Suprapubic skin (tissue), 4 donors: ENCODE measurements around the gene FBXW2. TPM values are rescaled to one million over a fixed set of nuclear protein-coding genes. Genes with fewer than 3 reads are reported as not detected.

Experiments used
- DNase-seq, 2 donors: peaks; one replicate each; pipeline ENCODE4 v3.0.0-alpha.2; 2019; ENCODE audit warnings: low spot score in 2 of 2
- H3K27ac ChIP-seq: fragments of 200-600 bp; sonication (generic); one replicate; pipeline ENCODE4 v1.5.1; 2019
- H3K27me3 ChIP-seq: fragments of 200-600 bp; sonication (generic); one replicate; pipeline ENCODE4 v1.5.1; 2019
- H3K36me3 ChIP-seq: fragments of 200-600 bp; sonication (generic); one replicate; pipeline ENCODE4 v1.5.1; 2019
- H3K4me1 ChIP-seq: fragments of 200-600 bp; sonication (generic); one replicate; pipeline ENCODE4 v1.5.1; 2019
- H3K4me3 ChIP-seq: fragments of 200-600 bp; sonication (generic); one replicate; pipeline ENCODE4 v1.5.1; 2019; ENCODE audit warnings: mild to moderate bottlenecking
- H3K9me3 ChIP-seq: fragments of 200-600 bp; sonication (generic); one replicate; pipeline ENCODE4 v1.5.1; 2019
- EP300 ChIP-seq: sonication (generic); formaldehyde crosslinking; IDR thresholded peaks from one replicate; pipeline ENCODE4 v1.6.1; 2017; ENCODE audit warnings: antibody characterized with exemption
- POLR2A ChIP-seq, 2 donors: fragments of 450-650 bp; IDR thresholded peaks; one replicate each; pipeline ENCODE4 v1.6.1; 2017; ENCODE audit warnings: antibody characterized with exemption in 2 of 2, mild to moderate bottlenecking in 2 of 2, moderate library complexity in 2 of 2
- POLR2AphosphoS5 ChIP-seq, 3 donors: sonication (generic); formaldehyde crosslinking; IDR thresholded peaks; one replicate each; pipeline ENCODE4 v1.6.1; 2017; ENCODE audit warnings: antibody characterized with exemption in 3 of 3
- WGBS: methylation state at CpG from one replicate; pipeline ENCODE4 v1.1.5; 2018; 5-methylcytosine and 5-hydroxymethylcytosine counted together
- total RNA-seq, 4 donors: library from RNA; depleted of rRNA; stranded (reverse); fragments of >200 nt; gene quantifications; one replicate each; pipeline ENCODE4 v1.1.0, GENCODE V29; 2016
- TF ChIP-seq, protein P1 (sequence below), 2 donors: fragments of 200-600 bp in 1 of 2; fragments of 450-650 bp in 1 of 2; sonication (generic) in 1 of 2; IDR thresholded peaks; one replicate each; pipeline ENCODE4 v1.5.1; 2016 to 2019; ENCODE audit warnings: antibody characterized with exemption in 2 of 2, mild to moderate bottlenecking in 1 of 2, moderate library complexity in 1 of 2

The FBXW2 gene
- total RNA-seq, 4 donors from 2014 or later = 40.4 to 74.8 (median 52.3) TPM

DNA sequence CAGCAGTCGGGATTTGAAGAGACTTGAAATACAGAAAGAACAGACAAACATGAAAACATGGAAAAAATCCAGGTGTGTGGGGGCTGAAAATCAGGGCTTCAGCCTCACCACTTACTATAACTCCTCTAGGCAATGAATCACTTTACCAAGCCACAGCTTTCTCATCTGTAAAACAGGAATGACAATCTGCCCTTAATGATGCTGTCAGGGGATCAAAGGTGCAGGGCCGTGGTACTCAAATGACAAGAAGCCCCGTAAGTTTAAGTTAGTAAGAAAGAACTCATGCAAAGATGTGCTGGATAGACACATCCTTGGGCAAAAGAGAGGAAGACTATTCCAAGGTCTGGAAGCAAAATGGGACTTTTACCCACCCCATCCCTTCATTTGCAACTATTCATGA, 34.7 kb downstream of the FBXW2 start:
- WGBS = 72% methylated on average over 3 of the region's 3 CpGs
- no peak overlapping the region for H3K27ac ChIP-seq
- no peak for TF ChIP-seq POLR2AphosphoS5 (IDR thresholded peaks at IDR 0.05)
- TF ChIP-seq, protein P1, sequence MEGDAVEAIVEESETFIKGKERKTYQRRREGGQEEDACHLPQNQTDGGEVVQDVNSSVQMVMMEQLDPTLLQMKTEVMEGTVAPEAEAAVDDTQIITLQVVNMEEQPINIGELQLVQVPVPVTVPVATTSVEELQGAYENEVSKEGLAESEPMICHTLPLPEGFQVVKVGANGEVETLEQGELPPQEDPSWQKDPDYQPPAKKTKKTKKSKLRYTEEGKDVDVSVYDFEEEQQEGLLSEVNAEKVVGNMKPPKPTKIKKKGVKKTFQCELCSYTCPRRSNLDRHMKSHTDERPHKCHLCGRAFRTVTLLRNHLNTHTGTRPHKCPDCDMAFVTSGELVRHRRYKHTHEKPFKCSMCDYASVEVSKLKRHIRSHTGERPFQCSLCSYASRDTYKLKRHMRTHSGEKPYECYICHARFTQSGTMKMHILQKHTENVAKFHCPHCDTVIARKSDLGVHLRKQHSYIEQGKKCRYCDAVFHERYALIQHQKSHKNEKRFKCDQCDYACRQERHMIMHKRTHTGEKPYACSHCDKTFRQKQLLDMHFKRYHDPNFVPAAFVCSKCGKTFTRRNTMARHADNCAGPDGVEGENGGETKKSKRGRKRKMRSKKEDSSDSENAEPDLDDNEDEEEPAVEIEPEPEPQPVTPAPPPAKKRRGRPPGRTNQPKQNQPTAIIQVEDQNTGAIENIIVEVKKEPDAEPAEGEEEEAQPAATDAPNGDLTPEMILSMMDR (IDR thresholded peaks at IDR 0.05) = no peak
- no peak for TF ChIP-seq POLR2A (IDR thresholded peaks at IDR 0.05)
- TF ChIP-seq EP300 = no peak

DNA sequence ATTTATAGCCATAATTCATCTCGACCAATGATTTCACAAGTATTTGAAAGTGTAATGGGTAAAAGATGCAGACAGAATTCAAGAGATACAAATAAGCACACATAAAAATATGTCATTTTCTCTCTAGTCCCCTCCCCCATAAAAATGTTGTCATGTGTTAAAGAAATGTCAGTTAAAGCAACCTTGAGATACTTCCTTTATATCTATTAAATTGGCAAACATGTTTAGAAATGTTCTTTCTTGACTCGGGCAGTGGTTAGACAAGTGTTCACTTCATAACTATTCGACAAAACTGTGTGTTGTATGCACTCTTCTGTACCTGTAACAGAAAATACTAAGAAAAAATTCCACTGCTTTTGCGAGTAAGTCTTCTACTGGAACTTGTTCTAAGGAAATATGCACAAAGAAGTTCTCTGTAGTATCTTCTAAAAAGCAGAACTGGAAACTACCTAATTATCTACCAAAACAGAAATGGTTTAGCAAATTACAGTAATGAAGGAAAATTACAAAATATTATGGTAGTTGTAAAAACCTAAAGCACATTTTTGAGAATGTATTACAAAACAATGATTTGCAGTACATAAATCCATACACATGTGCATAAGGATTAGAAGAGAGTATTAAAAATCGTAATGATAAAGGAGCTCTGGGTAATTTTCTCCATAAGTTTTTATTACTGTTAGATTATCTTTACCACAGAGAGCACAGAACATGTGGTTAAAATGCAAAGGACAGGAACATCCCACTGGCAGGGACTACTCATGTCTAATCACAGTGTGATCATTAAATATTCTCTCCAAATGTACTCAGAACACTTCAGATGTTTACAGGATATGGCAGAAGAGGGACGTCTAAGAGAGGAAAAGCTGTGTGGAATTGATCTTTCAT, 35.9 kb downstream of the FBXW2 start:
- H3K36me3 ChIP-seq = peaks cover 14% of the 10 kb centered on the region
- TF ChIP-seq POLR2AphosphoS5 (IDR thresholded peaks at IDR 0.05) (no peak), POLR2A (IDR thresholded peaks at IDR 0.05) (no peak), EP300 (no peak)
- TF ChIP-seq, protein P1 (IDR thresholded peaks at IDR 0.05) = no peak
- no peaks in the 10 kb centered on the region for H3K27me3 ChIP-seq
- H3K9me3 ChIP-seq = no peaks in the 10 kb centered on the region
- H3K27ac ChIP-seq = peak overlapping the region; percentile 21
- H3K4me3 ChIP-seq = no peak overlapping the region
- WGBS = 42% methylated on average over 6 of the region's 6 CpGs
- DNase-seq = no peak
- peaks cover 4% of the 10 kb centered on the region for H3K4me1 ChIP-seq

More for the DNA sequence above, 34.7 kb downstream of the FBXW2 start:
- H3K4me1 ChIP-seq = peaks cover 4% of the 10 kb centered on the region
- DNase-seq = no peak
- H3K36me3 ChIP-seq = peaks cover 27% of the 10 kb centered on the region
- H3K4me3 ChIP-seq = no peak overlapping the region
- H3K9me3 ChIP-seq = no peaks in the 10 kb centered on the region
- no peaks in the 10 kb centered on the region for H3K27me3 ChIP-seq

DNA sequence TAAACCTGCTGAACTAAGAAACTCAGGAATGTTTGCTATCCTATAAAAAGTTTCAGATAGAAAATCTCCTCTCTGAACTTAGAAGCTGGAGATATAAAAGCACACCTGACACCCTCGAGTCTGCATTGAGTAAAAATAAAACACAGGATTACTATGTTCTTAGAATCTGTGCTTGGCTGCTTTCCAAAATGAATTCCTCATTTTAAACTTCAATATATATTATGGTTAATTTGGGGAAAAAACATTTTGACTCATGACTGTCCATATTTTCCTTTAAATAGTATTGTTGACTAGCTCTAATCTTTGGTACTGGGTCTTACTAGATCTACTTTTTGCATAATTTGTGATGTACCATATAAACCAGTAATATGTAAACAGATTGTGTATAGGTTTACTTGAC, 36.7 kb downstream of the FBXW2 start:
- no peak for DNase-seq
- TF ChIP-seq POLR2A (IDR thresholded peaks at IDR 0.05) = no peak
- TF ChIP-seq EP300 = no peak
- TF ChIP-seq, protein P1 (IDR thresholded peaks at IDR 0.05) = no peak
- TF ChIP-seq POLR2AphosphoS5 (IDR thresholded peaks at IDR 0.05) = no peak
- no peaks in the 10 kb centered on the region for H3K9me3 ChIP-seq
- H3K27ac ChIP-seq = no peak overlapping the region
- H3K4me1 ChIP-seq = peaks cover 4% of the 10 kb centered on the region
- WGBS = 12% methylated on average over 1 of the region's 1 CpG
- peaks cover 7% of the 10 kb centered on the region for H3K36me3 ChIP-seq
- no peak overlapping the region for H3K4me3 ChIP-seq
- no peaks in the 10 kb centered on the region for H3K27me3 ChIP-seq

DNA sequence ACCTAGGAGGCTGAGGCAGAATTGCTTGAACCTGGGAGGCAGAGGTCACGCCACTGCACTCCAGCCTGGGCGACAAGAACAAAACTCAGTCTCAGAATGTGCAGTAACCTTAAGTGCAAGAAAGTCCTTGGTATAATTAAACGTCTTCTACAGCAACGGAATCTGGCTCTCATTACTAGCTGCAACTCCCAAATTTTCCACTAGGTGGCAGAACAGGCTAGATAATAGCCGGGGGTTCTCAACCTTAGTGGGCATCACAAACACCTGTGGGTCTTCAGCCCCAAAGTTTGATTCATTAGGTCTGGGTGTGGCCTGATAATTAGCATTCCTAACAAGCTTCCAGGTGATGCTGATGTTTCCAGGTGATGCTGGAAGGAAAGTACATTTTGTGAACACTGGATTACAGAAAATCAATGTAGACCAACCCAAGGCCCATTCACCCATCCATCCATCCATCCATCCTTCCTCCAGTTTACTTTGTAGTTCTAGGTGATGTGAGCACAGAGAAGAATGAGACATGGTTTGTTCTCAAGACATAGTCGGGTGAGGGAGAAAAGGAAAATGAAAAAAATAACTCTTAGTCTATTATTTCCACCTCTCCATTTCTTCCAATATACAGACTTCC, 37.3 kb downstream of the FBXW2 start:
- H3K9me3 ChIP-seq = no peaks in the 10 kb centered on the region
- no peak for DNase-seq
- H3K4me3 ChIP-seq = no peak overlapping the region
- H3K4me1 ChIP-seq = peaks cover 4% of the 10 kb centered on the region
- peaks cover 1% of the 10 kb centered on the region for H3K36me3 ChIP-seq
- H3K27ac ChIP-seq = no peak overlapping the region
- H3K27me3 ChIP-seq = no peaks in the 10 kb centered on the region
- TF ChIP-seq, protein P1 (IDR thresholded peaks at IDR 0.05) = peak; percentile 82 to 86
- TF ChIP-seq POLR2AphosphoS5 (IDR thresholded peaks at IDR 0.05) = no peak
- WGBS = 11% methylated on average over 6 of the region's 6 CpGs

DNA sequence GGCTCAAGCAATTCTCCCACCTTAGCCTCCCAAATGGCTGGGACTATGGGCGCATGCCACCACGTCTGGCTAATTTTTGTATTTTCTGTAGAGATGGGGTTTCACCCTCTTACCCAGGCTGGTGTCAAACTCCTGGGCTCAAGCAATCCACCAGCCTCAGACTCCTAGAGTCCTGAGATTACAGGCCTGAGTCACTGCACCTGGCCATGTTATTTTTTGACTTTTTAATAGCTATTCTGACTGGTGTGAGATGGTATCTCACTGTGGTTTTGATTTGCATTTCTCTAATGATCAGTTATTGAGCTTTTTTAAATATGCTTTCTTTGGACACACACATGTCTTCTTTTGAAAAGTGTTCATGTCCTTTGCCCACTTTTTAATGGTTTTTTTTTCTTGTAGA, 38.2 kb downstream of the FBXW2 start:
- no peak overlapping the region for H3K4me3 ChIP-seq
- peaks cover 4% of the 10 kb centered on the region for H3K4me1 ChIP-seq
- no peaks in the 10 kb centered on the region for H3K9me3 ChIP-seq
- H3K27me3 ChIP-seq = no peaks in the 10 kb centered on the region
- no peak overlapping the region for H3K27ac ChIP-seq
- no peaks in the 10 kb centered on the region for H3K36me3 ChIP-seq
- 98% methylated on average over 2 of the region's 2 CpGs for WGBS
- TF ChIP-seq POLR2A (IDR thresholded peaks at IDR 0.05) = no peak
- TF ChIP-seq POLR2AphosphoS5 (IDR thresholded peaks at IDR 0.05) = no peak
- TF ChIP-seq, protein P1 (IDR thresholded peaks at IDR 0.05) = no peak
- no peak for TF ChIP-seq EP300
- DNase-seq = no peak
